HG03460 (cell line): ENCODE results near the gene TIMP3.

Experiments used
- ATAC-seq: cut with Tn5 transposase; IDR thresholded peaks from one replicate; pipeline ENCODE4 v1.9.1; 2021; ENCODE audit not compliant: unreplicated experiment

TIMP3 gene

DNA sequence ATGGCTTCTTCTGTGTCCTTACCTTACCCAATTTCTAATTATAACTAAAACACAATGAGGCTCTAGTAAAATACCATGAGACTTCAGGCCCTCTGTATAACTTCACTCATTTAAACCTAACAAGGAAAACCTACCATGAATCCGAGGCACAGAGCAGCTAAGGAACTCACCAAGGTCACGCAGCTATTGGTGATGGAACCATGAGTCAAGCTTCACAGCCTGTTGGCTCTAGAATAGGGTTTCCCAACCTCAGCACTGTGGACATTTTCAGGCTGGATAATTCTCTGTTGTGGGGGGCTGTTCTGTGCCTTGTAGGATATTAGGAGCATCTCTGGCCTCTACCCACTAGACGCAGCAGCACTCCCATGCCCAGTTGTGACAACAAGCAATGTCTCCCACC lies 75.7 kb downstream of the TIMP3 start:
- ATAC-seq = no peak

DNA sequence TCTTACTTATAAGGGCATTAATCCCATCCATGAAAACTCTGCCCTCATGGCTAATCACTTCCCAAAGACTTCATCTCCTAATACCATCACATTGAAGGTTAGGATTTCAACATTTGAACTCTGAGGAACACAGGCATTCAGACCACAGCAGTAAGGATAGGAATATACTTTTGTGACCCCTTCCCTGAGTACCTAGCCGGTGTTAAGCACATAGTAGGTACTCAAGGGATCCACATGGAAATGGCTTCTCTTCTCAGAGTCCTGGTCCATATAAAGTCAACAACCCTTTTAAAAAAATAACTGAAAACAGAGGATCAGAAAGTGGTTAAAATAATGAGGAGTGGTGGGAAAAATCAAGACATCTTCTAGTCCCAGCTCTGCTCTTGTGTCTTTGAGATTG lies 78.0 kb downstream of the TIMP3 start:
- ATAC-seq = no peak

DNA sequence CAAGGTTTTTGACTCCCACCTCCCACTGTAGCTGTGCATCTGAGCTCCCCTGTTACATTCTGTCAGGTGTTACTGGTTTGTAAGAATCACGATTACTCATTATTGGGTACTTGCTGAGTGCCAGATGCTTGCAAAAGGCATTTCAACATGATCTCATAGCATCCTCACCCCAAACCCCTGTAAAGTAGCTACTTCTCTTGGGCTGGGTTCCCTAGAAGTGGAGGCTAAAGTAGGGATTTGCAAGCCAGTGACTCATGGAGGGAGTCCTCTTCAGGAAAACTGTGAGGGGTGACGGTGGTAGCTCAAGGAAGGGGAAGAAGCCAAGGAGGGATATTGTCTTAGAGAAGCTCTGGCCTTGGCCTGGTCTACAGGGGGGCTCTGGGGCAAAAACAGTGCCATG lies 78.6 kb downstream of the TIMP3 start:
- ATAC-seq = no peak

DNA sequence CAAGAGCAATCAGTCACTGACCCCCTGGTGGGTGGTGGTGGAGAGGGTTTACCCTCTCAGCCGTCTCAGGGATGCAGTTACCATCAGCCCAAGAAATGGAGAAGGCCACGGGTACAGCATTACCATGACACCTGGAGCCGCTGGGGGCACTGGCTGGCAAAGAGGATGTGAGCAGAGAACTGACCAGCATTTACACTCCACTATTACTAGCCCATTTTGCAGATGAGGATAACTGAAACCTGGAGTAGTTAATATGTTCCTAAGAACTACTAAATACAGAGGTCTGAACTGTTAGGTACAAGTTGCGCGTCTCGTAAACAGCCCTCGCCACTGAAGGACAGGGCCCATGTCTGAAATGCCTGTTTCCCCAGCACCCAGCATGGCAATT lies 79.0 kb downstream of the TIMP3 start:
- ATAC-seq = no peak

DNA sequence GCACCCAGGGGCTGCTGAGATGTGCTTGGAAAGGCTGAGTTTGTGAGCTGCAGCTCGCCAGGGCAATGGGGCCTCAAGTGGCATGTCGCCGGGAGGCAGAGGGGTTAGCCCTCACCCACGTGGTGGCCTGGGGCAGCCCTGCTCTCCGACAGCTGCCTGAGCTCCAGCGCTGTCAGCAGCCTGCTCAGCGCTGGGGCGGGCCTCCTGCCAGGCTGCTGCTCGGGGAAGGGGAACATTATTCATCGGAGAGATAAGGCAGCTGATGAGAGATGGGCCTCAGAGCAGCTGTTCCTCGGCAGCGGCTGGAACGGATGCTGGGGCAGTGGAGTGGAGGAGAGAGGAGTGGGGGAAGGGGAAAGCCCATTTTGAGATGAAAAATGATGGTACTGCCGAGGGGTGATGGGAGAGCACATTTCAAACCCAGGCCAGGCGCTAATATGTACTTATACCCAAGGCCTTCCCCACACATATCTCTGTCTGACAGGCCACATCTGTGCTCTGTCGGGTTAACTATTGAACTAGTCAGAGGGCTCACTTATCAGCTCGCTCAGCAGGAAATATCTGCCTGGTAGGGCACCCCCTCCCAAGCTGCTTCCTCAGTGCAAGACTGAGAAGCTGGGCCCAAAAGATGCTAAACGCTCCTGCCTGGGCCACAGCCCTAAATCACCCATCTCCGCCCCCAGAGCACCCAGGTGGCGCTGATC lies 79.5 kb downstream of the TIMP3 start:
- ATAC-seq = no peak

GRCh38 chr22:32882360-32882755 lies 80.9 kb downstream of the TIMP3 start:
- ATAC-seq = no peak

GRCh38 chr22:32882774-32883530 lies 81.4 kb downstream of the TIMP3 start:
- no peak for ATAC-seq

- no peak for ATAC-seq
Observed at GRCh38 chr22:32887324-32887980, 85.9 kb downstream of the TIMP3 start.

DNA sequence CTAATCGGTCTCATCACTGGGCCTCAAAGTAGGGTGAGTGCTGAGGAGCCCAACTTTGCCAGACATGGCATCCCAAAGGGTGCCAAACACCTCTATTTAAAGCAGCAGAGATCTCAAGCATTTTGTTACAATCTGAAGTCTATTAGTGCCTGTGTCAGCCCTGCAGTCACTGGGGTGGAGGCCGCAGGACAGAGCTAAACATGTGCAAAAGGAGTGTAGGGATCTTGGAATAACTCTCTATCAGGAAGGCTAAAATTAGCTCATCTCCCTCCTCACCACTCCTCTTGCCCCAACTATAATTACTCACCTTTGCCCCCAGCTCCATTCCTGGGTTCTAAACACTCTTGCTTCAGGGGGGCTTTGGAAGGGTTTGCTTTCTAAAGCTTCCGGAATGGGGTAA lies 87.5 kb downstream of the TIMP3 start:
- no peak for ATAC-seq

GRCh38 chr22:32896891-32897290 lies 95.4 kb downstream of the TIMP3 start:
- no peak for ATAC-seq

GRCh38 chr22:32897400-32897799 lies 95.9 kb downstream of the TIMP3 start:
- no peak for ATAC-seq

DNA sequence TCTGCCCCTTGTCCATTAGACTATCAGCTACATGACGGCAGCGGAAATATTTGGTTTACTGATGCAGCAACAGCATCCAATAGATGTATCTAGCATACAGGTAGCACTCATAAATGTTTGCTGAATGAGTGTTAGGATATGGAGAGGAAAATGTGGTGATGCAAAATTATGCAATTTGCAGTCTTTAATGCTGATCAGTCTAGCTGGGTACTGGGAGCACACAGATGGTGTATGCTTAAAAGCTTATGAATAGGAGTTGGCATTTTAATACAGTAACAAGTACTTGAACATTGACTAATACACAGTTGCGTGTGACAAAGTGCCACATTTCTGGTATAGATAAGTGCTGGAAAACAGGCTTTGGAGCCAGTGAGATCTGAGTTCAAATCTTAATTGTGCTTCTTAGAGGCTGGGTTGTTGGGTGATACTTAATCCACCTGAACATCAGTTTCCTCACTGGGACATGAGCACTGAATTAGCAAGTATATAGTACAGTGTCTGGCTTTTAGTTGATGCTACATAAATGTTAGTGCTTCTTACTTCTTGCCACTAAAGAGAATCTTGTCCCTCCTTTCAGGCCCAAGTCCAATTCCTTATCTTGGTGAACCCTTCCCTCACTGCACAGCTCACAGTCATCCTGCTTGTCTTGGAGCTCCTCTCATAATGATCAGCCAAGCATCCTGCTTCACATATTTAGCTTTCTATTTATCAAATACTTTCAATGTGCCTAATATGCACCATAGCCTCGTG lies 99.6 kb downstream of the TIMP3 start:
- ATAC-seq = no peak

DNA sequence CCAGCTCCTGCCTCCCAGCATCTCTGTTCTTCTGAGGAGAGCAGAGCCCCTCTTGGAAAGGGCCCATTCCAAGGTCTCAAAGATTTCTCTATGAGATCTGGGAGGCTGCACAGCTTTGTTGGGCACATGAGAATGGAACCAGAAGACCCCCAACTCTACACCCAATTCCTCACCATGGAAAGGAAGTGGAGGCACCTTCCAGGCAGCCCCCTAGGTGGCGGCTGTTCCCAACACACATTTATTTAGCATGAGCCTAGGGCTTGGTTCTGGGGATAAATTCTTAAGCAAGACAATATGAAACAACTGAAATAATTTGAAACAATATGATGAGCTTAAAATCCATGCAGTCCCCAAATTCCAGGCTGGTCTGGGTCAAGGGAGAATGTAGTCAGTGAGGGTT lies 100.4 kb downstream of the TIMP3 start:
- ATAC-seq = no peak

- ATAC-seq = no peak
Observed at GRCh38 chr22:32903507-32903906, 102.0 kb downstream of the TIMP3 start.

DNA sequence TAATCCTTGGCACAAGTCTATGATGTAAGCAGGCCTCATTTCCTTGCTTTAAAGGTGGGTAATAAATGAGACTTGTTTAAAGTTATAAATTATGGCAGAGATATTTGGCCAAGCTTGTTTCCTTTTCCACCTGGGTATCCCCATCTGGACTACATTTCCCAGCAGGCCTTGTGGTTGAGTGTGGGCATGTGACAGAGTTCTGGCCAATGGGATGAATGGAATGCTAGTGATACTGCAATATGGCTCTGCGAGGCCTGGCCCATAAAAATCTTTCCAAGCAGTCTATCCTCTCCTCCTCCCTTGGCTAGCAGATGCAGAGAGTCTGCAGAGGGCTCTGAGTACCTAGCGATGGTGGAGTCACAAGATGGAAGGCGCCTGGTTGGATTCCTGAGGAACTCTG lies 102.5 kb downstream of the TIMP3 start:
- ATAC-seq = no peak

DNA sequence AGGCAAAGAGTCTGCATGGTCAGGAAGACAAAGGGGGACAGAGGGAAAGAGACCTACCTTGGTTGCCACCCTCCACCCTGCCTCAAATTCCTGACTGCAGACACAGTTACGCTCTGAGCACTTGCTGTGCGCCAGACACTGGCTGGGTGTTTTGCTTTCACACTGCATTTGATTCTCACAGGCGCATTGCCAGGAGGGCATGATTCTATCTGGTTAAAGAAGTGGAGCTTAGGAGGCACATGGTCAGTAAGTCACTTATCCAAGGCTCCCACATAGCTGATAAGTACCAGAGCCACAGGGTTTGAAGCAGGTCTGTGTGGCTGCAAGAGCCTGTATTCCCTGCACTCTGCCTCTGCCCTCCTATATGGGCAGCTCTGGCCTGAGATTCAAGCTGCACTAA lies 103.9 kb downstream of the TIMP3 start:
- no peak for ATAC-seq

GRCh38 chr22:32909581-32910428 lies 108.3 kb downstream of the TIMP3 start:
- ATAC-seq = no peak

DNA sequence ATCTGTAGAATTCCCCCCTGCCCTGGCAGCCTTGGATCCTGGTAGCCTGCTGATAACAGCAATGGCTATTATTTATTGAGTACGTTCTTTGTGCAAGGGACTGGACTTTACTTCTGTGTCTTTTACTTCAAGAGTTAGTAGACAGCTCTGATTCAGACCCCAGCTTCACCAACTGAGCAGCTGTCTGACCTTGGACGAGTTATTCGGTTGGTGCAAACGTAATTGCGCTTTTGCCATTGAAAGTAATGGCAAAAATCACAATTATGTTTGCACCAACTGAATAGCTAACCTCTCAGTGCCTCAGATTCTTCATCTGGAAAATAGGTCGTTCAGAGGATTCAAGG lies 108.9 kb downstream of the TIMP3 start:
- ATAC-seq = no peak

DNA sequence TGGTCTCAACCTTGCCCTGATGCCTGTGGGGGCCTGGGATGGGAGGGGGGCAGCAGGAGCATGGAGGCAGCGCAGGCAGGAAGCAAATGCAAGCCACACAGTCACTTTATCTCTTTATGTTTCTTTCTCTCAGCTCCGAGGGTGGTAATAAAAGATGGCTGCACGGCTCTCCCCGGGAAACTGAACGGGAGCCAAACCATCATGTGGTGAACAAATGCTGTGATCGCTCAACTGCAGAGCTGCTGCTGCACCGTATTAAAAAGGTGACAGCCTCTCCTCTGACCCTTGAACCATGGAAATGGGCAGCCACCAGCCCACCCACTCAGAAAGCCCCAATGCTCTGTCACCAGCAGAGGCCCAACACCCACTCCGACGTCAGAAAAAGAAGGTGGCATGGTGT lies 110.0 kb downstream of the TIMP3 start:
- no peak for ATAC-seq
